GM13976 (cell line): Measurements from ENCODE around the gene FARS2.
"Not testable (repeated sequence)": the region's sequence is repeated elsewhere in the genome, so short reads cannot be mapped to it uniquely, and the experiment has no call there.

Experiments
- DNase-seq: peaks from one replicate; pipeline ENCODE4 v3.0.0; 2012; ENCODE audit warnings: low spot score
- CTCF ChIP-seq: IDR thresholded peaks from 2 replicates; pipeline ENCODE4 v1.5.1; 2012; ENCODE audit warnings: borderline replicate concordance, mild to moderate bottlenecking; ENCODE audit not compliant: insufficient read depth; ENCODE audit errors: extremely low read depth, missing control alignments, control extremely low read depth
- in situ Hi-C: fragments of 300-500 bp; cut with MboI; formaldehyde crosslinking; loops from one replicate; pipeline ENCODE4 v1.12.0; 2022; ENCODE audit warnings: low sequenced_read_pairs, mixed read lengths, inconsistent platforms; ENCODE audit not compliant: unreplicated experiment

The FARS2 gene

GRCh38 chr6:5559651-5560050, 298.3 kb downstream of the FARS2 start:
- TF ChIP-seq CTCF, result no peak
- in situ Hi-C loops, result no loop called here
- no peak for DNase-seq

- TF ChIP-seq CTCF, result no peak
- in situ Hi-C loops, result no loop called here
- no peak for DNase-seq
Measured at GRCh38 chr6:5562277-5562676, 301.0 kb downstream of the FARS2 start.

- DNase-seq, result no peak
- in situ Hi-C loops, result no loop called here
- no peak for TF ChIP-seq CTCF
Measured at GRCh38 chr6:5563086-5563485, 301.8 kb downstream of the FARS2 start.

DNA sequence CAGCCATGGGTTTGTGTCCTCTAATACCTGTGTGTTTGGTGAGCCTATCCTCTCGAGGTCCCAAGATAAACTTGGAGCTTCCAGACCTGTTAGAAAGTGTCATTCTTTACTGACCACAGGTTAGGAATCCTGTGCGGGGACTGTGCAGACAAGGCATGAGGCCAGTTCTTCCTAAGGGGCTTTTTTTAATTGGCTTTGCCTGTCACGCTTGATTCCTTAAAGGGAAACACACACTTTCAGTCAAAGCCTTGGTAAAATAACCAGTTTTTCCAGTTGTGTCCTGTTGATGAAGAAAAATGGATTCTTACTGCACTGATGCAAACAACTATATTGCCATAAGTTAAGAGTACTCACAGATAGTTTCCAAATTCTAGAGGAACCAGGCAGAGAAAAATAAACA, 303.4 kb downstream of the FARS2 start:
- in situ Hi-C loops, DNase-seq: not testable (repeated sequence)

DNA sequence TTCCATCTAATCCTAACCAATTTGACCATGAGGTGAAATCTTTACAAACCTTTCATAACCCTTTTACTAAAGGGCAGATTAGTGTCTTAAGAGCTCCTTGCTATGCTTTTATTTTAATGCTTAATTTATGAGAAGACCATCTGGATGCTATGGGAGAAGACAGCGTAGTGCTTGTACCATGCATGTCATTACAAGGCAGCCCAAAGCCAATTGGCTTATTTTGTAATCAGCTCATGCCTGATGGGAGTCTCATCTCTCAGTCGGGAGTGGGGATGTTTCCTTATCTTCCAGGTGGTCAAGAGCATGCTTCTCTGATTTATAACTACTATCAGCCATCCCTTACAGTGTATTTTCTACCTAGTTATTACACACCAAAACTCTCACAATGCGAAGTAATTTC, 304.7 kb downstream of the FARS2 start:
- TF ChIP-seq CTCF, result no peak
- no peak for DNase-seq
- in situ Hi-C loops, result no loop called here

- no peak for TF ChIP-seq CTCF
- in situ Hi-C loops, result no loop called here
- DNase-seq, result no peak
Measured at GRCh38 chr6:5566718-5567117, 305.4 kb downstream of the FARS2 start.

GRCh38 chr6:5567352-5567751, 306.0 kb downstream of the FARS2 start:
- no peak for TF ChIP-seq CTCF
- in situ Hi-C loops, result no loop called here
- DNase-seq, result no peak
